ENCODE results near the gene LEFTY2.

LEFTY2 gene

DNA sequence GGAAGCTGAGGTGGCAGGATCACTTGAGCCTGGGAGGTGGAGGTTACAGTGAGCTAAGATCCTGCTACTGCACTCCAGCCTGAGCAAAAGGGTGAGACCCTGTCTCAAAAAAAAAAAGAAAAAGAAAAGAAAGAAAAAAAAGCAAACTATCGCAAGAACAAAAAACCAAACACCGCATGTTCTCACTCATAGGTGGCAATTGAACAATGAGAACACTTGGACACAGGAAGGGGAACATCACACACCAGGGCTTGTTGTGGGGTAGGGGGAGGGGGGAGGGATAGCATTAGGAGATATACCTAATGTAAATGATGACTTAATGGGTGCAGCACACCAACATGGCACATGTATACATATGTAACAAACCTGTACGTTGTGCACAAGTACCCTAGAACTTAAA is 11.6 kb downstream of the LEFTY2 start:
- peak; percentile 38 for DNase-seq (ENCODE audit: low spot score)

DNA sequence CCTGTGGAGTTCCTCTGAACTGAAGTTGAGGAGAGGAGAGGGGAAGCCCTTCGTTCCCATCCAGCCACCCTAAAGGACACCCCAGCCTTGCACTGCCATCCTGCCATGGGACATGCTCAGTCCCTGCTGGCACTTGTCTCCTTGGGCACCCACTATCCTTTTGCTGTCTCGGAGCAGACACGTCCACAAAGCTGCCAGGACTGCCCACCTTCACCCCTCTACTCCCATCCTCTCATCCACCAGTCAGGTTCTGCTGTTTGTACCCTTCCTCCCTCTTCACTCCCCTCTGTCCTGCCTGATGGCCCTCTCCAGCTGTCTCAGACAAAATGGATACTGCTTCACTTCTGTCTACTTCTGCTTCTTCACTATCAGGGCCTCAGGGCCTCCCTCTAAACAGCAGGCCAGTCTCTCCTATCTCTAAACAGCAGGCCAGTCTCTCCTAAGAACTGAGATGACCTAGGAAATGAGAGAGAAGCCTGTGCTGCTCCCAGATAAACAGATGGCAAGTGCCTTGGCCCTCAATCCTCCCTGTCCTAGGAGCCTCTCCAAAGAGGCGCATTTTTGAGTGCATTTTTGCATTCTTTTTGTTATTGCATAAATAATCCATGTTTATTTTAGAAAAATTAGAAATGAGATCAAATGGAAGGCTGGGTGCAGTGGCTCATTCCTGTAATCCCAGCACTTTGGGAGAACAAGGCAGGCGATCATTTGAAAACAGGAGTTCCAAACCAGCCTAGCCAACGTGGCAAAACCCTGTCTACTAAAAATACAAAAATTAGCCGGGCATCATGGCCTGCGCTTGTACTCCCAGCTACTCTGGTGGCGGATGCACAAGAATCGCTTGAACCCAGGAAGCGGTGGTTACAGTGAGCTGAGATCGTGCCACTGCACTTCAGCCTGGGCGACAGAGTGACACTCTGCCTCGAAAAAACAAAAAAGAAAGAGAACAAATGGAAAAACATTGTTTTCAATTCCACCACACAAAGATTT is 12.5 kb downstream of the LEFTY2 start:
- peak; percentile 91 for DNase-seq (ENCODE audit: low spot score)

DNA sequence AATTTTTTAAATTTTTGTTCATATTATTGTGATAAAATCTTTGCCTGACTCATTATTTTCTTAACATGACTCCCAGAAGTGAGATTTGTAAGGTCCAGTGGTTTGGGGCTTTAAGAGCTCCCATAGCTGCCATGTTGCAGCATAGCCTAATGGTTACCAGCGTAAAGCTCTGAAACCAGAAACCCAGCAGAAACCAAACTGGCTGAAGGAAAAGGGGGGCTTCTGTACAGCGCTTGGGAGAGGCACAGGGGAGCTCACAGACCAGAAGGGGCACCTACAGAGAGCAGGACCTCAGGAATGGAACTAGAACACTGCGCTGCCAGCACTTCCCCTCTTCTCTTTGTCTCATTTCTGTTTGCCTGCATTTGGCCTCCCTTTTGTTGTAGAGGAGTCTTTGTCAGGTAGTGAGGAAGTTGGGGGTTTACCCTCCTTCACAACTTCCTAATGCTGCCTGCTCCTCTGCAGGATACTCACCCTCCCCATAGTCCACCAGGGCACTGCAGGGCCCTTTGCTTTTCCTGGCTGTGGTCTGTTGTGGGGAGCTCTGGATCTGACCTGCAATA is 14.4 kb downstream of the LEFTY2 start:
- DNase-seq (ENCODE audit: low spot score) = peak; percentile 44

DNA sequence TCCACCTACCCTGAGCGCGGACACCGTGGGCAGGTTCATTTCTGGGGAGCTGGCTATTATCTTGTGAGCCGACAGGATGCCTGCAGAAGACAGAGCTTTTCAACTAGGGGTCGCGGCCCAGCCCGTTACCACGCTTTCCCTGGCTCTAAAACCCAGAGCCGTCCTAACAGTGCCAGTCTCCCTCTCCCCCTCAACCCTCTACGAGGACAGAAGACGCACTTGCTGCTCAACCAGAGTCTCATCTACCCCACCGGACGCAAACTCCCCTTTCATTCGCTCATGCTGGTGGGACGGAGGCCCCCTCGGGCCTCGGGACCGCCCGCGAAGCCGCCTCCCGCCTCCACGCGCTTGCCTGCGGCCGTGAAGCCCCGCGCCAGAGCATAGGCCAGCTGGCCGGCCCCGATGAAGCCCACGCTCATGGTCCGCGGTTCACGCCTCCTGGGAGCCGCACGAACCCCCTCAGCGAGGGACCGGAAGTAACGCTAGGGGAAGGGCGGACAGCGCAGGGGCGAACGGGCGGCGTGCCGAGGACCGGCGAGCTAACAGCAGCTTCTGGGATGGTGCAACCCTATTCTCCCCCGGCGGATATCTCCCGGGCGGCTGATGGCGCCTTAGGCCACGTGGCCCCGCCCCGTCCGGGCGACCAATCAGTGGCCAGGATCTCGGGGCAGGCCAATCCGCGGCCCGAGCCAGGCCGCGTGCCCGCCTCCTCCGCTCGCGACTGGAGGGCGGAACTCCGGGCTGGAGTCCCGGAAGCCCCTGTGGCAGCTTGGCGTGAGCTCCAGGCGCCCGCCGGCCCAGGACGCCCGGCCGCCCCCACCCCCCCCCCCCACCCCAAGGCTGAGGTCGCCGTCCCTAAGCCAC is 17.1 kb downstream of the LEFTY2 start, which contains the start of gene PYCR2:
Gene PYCR2, minus strand, starts transcription at position 559 of the 864 bp plus-strand sequence. Its CDS starts 140 bp downstream, at position 419.
- peak; percentile 96 for DNase-seq (ENCODE audit: low spot score)

DNA sequence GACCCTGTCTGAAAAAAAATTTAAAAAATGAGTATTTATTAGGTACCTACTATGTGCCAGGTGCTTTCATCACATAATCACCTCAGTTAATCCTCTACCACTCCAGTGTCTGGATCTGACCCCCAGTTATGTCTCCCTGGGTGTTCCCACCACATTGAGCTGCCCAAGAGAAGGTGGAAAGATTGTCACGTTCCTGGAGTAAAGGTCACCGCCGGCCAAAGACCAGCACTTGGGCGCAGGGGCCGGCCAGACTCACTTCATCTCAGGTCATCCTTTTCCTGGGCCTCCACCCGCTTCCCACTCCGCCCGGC is 17.7 kb downstream of the LEFTY2 start:
- no peak for DNase-seq (ENCODE audit: low spot score)

DNA sequence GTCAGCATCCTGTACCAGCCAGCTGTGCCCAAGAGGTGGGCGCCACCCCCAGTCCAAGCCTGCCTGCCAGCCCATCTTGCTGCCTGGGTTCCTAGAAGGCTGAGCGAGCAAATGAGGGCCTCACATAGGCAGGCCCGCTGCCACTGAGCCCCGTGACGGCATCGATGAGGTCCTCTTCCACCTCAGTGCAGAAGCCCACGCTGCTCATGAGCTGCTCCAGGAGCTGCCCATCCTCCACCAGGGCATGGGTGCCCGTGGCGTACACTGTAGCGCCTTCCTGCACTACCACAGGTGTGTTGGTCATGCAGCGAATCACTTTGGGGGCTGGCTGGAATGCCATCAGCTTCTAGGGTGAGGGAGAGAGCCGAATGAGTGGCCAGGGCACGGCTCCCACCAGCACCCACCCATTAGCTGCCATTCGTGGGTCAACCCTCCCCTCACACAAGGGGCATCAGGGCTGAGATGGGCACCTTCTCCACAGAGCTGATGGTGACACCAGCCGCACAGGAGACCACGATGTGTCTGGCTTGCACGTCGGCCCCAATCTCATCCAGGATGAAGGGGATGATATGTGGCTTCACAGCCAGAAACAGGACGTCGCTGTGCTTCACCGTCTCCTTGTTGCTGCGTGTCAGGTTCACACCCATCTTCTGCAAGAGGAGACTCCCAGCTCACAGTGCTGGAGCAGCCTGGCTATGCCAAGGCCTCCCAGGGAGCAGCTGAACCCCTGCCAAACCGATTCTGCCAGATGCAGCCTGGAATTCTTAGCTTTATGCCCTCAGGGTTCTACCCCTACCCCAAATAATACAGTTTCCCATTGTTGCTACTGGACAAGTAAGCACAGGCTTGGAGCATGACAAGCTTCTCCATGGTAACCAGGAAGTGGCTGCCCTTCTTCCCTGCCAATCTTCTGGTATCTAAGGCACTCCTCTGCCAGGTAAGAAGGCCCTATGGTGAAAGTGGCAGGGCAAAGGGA is 19.0 kb downstream of the LEFTY2 start:
- DNase-seq (ENCODE audit: low spot score) = no peak

DNA sequence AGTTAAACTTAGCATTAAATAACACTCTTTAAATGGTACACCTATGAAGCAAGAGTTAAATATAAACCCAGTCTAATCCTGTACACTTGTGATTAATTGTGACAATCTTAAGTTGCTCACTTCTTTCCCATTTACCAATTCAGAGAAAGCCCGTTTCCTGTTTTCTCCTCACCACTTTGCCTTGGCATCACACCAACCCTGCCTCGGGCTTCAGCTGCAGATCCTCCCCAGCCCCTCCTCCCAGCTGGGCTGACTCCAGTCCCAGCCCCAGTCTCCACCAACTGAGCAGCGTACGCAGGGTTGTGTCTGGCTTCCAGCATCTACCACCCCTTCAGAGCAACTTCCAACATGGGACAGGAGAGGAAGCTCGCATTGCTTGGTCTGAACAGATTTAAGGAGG is 21.1 kb downstream of the LEFTY2 start:
- peak; percentile 55 for DNase-seq (ENCODE audit: low spot score)

DNA sequence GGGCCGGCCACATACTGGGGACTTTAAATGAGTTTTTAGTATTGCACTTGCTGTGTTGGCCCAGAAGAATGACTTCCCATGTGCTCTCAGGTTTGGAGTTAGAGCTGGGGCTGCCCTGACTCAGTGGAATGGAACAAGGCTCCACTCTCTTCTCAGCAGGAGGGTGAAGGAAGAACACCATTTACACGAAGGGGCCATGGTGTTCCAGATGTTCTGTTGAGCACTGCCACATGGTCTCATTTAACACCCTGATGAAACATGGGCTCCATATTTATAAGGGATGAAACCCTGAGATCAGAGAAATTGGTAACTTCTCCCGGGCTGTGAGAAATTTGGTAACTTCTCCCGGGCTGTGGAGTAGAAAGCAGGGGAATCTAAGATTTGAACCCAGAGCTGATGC is 22.7 kb downstream of the LEFTY2 start:
- no peak for DNase-seq (ENCODE audit: low spot score)

DNA sequence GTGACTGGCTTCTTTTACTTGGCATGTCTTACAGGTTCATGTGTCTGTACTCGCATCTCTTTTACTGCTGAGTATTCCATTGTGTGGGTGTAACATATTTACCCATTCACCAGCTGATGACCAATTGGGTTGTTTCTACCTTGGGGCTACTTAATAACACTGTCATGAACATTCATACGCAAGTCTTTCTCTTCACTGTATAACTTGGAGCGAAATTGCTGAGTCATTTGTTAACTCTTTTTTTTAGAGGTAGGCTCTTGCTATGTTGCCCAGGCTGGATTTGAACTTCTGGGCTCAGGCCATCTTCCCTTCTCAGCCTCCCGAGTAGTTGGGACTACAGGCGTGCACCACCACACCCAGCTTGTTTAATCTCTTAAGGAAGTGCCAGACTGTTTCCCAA is 23.5 kb downstream of the LEFTY2 start:
- DNase-seq (ENCODE audit: low spot score) = peak; percentile 57

DNA sequence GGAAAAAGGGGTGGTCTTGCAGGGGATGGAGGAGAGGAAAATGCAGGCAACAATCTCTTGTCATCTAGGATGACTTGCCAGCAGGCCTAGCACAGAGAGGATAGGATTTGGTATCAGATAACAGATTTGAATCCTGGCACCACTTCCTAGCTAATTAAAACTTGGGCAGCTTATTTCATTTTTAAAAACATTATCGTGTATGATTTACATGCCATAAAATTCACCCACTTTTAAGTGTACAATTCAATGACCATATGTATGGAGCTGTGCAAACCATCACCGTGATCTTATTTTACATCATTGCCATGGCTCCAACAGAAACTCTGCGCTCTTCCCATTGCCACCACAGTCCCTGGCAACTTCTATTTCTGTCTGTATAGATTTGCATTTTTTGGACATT is 23.9 kb downstream of the LEFTY2 start:
- no peak for DNase-seq (ENCODE audit: low spot score)

DNA sequence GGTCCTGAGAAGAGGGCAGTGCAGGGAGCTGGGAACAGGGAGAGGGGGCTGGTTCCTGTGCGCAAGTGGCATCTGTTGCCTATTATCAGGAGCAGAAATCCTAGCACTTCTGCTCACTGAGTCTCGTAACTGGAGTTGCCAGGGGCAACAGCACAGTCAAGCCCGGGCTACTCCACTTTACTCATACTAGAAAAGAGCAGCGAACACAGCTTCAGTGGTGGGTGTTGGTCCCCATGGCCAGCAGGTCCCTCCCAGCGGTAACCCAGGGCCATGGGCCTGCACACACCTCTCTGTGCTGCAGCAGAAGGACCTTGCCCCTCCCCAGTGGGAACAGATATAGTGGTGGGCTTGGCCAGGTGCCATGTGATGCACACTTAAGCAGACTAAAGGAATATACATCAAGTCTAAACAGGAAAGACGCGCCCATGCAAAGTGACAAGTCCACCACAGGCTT is 25.5 kb downstream of the LEFTY2 start:
- no peak for DNase-seq (ENCODE audit: low spot score)

DNA sequence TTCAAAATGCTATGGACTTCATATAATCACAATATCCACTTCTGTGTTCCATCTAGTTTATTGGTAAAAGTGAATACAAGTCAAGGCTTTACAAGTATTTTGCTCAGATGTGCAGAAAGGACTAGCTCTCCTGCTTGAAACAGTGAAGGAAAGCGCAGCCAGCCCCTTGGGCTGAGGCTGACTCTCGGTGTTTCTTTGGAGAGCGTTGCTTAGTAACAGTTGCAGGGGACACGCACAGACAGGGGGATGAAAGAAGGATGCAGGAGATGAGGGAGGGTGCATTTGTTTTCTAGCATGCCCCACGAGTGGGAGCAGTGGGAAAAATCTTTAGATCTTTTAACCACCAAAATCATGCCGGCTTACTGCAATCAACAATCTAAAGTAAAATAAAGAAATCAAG is 26.1 kb downstream of the LEFTY2 start:
- DNase-seq (ENCODE audit: low spot score) = no peak

DNA sequence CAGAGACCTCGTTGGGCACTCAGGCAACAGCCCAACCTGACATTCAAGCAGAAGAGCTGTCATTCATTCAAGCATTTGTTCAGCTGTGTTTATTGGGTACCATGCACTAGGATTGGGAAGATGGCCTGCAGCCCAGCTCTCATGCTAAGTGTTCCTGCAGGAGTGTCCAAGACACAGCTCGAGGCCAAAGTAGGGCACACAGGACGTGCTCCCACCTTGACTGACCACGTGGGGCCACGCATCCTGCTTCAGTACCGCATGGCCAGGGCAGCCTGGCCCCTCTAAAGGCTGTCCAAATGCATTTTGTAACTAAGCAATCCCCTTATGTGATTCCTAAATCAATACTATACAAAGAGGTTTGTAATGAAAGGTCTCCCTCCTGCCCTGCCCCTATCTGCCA is 26.6 kb downstream of the LEFTY2 start:
- no peak for DNase-seq (ENCODE audit: low spot score)

DNA sequence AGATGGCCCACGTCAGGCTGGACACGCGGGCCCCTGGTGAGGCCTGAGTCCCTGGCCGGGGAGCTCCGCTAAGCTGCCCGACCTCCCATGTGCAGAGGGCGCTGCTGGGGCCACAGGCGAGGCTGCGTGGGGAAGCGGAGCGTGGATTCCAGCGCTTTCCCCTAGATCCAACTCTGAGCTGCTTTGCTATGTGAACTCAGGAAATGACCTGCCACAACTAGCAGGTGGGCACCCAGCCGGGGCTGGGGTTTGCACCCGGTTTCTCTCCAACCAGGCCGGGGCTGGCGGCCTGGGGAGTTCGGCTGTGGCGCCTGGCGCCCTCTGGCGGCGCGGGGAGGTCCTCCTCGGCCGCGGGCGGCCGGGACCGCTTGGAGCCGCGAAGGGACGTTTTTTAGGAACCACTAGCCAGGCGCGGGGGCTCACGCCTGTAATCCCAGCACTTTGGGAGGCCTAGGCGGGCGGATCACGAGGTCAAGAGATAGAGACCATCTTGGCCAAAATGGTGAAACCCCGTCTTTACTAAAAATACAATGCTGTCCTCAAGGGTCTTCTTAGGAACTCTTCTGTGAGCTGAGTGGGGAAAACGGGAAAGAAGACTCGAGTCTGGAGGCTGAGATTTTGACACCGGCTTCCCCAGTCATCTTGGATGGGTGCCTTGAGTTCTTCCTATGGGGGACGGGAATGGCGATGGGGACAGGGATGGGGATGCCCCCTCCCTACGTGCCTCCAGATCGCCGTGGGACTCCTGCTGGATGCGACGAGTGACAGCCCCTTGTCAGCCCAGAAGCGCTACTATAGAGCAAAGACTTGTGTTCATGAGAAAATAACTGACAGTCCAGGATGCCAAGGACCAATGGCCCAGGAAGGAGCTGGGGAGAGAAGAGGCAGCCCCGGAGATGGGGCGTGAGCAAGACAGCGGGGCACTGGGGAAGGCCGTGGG is 29.6 kb downstream of the LEFTY2 start:
- peak; percentile 72 for DNase-seq (ENCODE audit: low spot score)

DNA sequence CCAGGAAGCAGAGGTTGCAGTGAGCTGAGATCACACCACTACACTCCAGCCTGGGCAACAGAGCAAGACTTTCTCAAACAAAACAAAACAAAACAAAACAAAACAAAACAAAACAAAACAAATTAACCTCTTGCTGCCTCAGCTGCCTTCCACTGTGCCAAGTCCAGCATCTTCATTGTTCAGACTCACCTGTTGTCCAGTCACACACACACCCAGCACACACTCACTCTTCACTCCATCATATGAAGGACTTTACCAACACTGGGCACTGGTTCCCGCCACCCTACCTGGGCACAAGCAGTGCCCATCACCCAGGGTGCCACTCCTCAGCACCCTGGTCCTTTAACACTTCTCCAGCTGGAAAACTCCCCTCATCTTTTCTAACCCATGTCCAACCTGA is 31.5 kb downstream of the LEFTY2 start:
- no peak for DNase-seq (ENCODE audit: low spot score)

DNA sequence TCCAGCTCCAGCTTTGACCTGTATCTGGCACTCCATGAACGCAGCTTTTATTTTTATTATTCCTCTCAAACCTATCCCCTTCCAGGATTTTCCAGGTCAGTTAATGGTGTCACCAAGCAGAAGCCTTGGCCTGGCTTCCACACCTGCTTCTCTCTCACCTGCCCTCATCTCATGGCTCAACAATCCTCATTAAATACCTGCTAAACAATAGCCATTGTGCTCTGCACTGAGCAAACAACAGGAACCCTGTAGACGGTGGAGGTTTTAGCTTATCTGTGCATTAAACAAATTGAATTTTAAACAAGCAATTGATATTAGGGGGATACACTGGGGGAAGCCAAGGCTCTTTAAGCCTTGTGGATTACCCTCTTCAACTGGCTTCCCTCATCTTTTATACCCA is 32.2 kb downstream of the LEFTY2 start:
- no peak for DNase-seq (ENCODE audit: low spot score)

DNA sequence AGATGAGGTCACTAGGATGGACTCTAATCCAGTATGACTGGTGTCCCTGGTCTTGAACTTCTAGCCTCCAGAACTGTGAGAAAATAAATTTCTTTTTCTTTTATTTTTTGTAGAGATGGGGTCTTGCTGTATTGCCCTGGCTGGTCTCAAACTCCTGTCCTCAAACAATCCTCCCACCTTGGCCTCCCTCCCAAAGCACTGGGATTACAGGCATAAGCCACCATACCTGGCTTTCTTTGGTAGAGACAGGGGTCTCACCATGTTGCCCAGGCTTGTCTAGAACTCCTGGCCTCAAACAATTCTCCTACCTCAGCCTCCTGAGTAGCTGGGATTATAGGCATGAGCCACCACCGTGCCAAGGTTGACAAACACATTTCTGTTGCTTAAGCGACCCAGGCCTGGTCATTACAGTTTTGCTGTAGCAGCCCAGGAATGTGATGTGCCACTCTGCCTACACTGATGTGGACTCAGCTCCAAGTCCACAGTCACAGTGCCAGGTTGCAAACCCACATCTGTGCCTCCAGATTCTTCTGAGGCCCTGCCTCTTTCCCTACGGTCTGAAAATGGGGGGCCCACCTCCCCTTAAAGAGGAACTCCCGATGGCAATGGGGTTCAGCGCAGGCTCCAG is 32.9 kb downstream of the LEFTY2 start:
- no peak for DNase-seq (ENCODE audit: low spot score)

DNA sequence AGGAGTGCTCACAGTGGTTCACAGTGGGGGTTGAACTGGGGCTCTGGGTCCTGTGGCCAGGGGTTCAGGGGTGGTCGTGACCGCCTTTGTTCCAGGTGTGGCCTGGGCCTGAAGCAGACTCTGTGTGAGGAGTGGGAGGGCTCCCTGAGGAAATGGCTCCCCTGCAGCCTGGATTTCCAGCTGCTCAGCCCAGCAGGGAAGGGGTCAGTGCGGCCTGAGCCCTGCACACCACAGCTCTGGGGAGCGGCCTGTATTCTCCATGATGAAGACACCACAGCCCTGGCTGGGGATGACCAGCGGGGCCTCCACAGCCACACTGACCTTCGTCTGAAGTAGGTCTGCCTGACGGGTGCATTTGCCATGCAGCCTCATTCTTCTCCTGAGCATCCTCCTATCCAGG is 33.7 kb downstream of the LEFTY2 start:
- DNase-seq (ENCODE audit: low spot score) = no peak

DNA sequence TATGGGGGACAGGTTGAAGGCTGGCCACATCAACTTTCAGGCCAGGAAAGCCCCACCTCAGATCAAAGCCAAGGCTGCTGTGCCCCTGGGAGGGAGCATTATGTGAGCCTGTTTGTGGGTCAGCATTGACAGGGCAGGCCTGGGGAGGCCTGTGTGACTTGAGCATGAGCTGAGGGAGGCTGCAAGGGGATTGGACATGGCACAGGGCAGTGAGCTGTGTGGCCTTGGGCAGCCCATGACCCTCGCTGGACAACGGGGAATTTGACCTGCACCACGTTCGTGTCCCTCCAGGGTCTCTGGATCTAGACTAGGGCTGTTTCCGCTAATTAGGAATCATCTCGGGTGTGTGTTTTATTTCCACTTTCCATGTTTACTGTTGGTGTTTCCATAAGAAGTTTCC is 34.6 kb downstream of the LEFTY2 start:
- DNase-seq (ENCODE audit: low spot score) = no peak

DNA sequence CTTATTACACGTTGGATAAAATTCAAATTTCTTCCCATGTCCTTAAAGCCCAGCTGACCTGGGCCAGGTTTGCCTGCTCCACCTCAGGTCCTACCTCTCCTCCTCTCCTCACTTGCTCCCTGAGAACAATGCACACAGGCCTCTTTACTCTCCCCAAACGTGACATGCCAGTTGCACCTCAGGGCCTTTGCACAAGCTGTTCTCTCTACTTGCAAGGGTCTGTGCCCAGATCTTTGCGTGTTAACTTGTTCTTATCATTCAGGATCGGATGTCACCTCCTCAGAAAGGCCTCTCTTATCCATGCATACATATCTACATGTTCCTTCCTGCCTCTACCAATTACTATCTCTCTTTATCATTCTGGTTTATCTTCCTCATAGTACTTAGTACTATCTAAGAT is 37.4 kb downstream of the LEFTY2 start:
- DNase-seq (ENCODE audit: low spot score) = no peak
